IMR-90 (cell line): ENCODE measurements around the gene PSMA1. TPM values are rescaled to one million over a fixed set of nuclear protein-coding genes. Genes with fewer than 3 reads are reported as not detected.

ENCODE experiments used
- ATAC-seq: fragments of 200-7000 bp; cut with Tn5 transposase; 2 replicates; pipeline ENCODE4 v1.9.1; 2020; ENCODE audit warnings: low read depth, mild to moderate bottlenecking, moderate library complexity
- BruUV-seq: library from RNA; stranded (reverse); fragments of 400-500 nt; replicated peaks from 2 replicates; lab custom pipeline; 2021; lab: Mats Ljungman, UMichigan
- CTCF ChIA-PET: fragments of 300-600 bp; formaldehyde crosslinking; extraction: SDS; loops from one replicate; lab custom pipeline; 2021; ENCODE audit warnings: antibody characterized with exemption; lab: Yijun Ruan, JAX
- POLR2A ChIA-PET: fragments of 300-600 bp; sonication (Branson Sonifier 250); formaldehyde crosslinking; loops from one replicate; lab custom pipeline; 2022; ENCODE audit warnings: antibody characterized with exemption; ENCODE audit not compliant: unreplicated experiment; lab: Charles Lee
- DNase-seq: peaks from one replicate; pipeline ENCODE4 v3.0.0; 2013
- H2AFZ ChIP-seq: replicated peaks from 2 replicates; pipeline ENCODE3; 2013; ENCODE audit warnings: low read length, mild to moderate bottlenecking; ENCODE audit not compliant: poor library complexity
- H2AK5ac ChIP-seq: 2 replicates; pipeline ENCODE4 v1.6.1; 2013; ENCODE audit warnings: low read depth, low read length, inconsistent platforms
- H2AK9ac ChIP-seq: replicated peaks from 2 replicates; pipeline ENCODE3; 2013; ENCODE audit warnings: mild to moderate bottlenecking, low read depth, low read length, moderate library complexity; ENCODE audit not compliant: poor library complexity
- H2BK120ac ChIP-seq: 2 replicates; pipeline ENCODE4 v1.6.1; 2013; ENCODE audit warnings: low read depth, low read length, inconsistent platforms
- H2BK15ac ChIP-seq: 3 replicates; pipeline ENCODE4 v1.6.1; 2013; ENCODE audit warnings: low read depth, low read length, inconsistent platforms
- H2BK20ac ChIP-seq: 2 replicates; pipeline ENCODE4 v1.6.1; 2013; ENCODE audit warnings: low read depth, mild to moderate bottlenecking, inconsistent platforms, low read length, moderate library complexity
- H2BK5ac ChIP-seq: 2 replicates; pipeline ENCODE4 v1.6.1; 2013; ENCODE audit warnings: mild to moderate bottlenecking, low read depth, low read length, inconsistent platforms; ENCODE audit not compliant: poor library complexity, severe bottlenecking
- H3K14ac ChIP-seq: replicated peaks from 2 replicates; pipeline ENCODE4 v1.6.1; 2013; ENCODE audit warnings: low read depth, low read length, inconsistent platforms
- H3K18ac ChIP-seq: 2 replicates; pipeline ENCODE4 v1.6.1; 2013; ENCODE audit warnings: low read depth, low read length, control low read depth
- H3K23ac ChIP-seq: 2 replicates; pipeline ENCODE4 v1.6.1; 2013; ENCODE audit warnings: low read depth, low read length, inconsistent platforms
- H3K27ac ChIP-seq: 2 replicates; pipeline ENCODE4 v1.5.1; 2013; ENCODE audit warnings: mild to moderate bottlenecking, control low read depth, low read length; ENCODE audit not compliant: insufficient read depth
- H3K27me3 ChIP-seq: 2 replicates; pipeline ENCODE4 v1.6.1; 2013; ENCODE audit warnings: low read length; ENCODE audit not compliant: control insufficient read depth, insufficient read depth
- H3K36me3 ChIP-seq: 2 replicates; pipeline ENCODE4 v1.6.1; 2013; ENCODE audit warnings: low read length, mixed read lengths; ENCODE audit not compliant: control insufficient read depth, insufficient read depth
- H3K4ac ChIP-seq: 2 replicates; pipeline ENCODE4 v1.6.1; 2013; ENCODE audit warnings: low read depth, low read length, inconsistent platforms
- H3K4me1 ChIP-seq: 2 replicates; pipeline ENCODE4 v1.6.1; 2013; ENCODE audit warnings: low read length, mixed read lengths; ENCODE audit not compliant: control insufficient read depth, insufficient read depth
- H3K4me2 ChIP-seq: 2 replicates; pipeline ENCODE4 v1.6.1; 2013; ENCODE audit warnings: low read depth, mild to moderate bottlenecking, control low read depth, low read length, moderate library complexity
- H3K4me3 ChIP-seq: 2 replicates; pipeline ENCODE4 v1.5.1; 2013; ENCODE audit warnings: low read depth, mild to moderate bottlenecking, control low read depth, low read length, moderate library complexity; ENCODE audit not compliant: insufficient read depth
- H3K56ac ChIP-seq: 2 replicates; pipeline ENCODE4 v1.6.1; 2013; ENCODE audit warnings: low read length, inconsistent platforms; ENCODE audit not compliant: insufficient read depth; ENCODE audit errors: extremely low read depth
- H3K79me1 ChIP-seq, 2 experiments: 2 replicates each; pipeline ENCODE4 v1.6.1; 2013; ENCODE audit warnings: low read length in 2 of 2, inconsistent platforms in 1 of 2, low read depth in 1 of 2
- H3K9ac ChIP-seq: 2 replicates; pipeline ENCODE4 v1.6.1; 2013; ENCODE audit warnings: low read depth, low read length, control low read depth
- H3K9me1 ChIP-seq: 2 replicates; pipeline ENCODE4 v1.6.1; 2013; ENCODE audit warnings: low read length, inconsistent platforms; ENCODE audit not compliant: insufficient read depth
- H3K9me3 ChIP-seq: 2 replicates; pipeline ENCODE4 v1.6.1; 2013; ENCODE audit warnings: low read length; ENCODE audit not compliant: control insufficient read depth, insufficient read depth
- H4K20me1 ChIP-seq: 2 replicates; pipeline ENCODE4 v1.6.1; 2013; ENCODE audit warnings: low read length, inconsistent platforms; ENCODE audit not compliant: insufficient read depth
- H4K5ac ChIP-seq: 2 replicates; pipeline ENCODE4 v1.6.1; 2013; ENCODE audit warnings: mild to moderate bottlenecking, low read depth, low read length, control low read depth
- H4K8ac ChIP-seq, 2 experiments: 2 replicates each; pipeline ENCODE4 v1.6.1; 2013; ENCODE audit warnings: low read depth in 2 of 2, low read length in 2 of 2, control low read depth in 1 of 2, inconsistent platforms in 1 of 2
- H4K91ac ChIP-seq: 2 replicates; pipeline ENCODE4 v1.6.1; 2013; ENCODE audit warnings: low read depth, low read length, inconsistent platforms; ENCODE audit not compliant: insufficient read depth
- BHLHE40 ChIP-seq: fragments of 150-350 bp; IDR thresholded peaks from 2 replicates; pipeline ENCODE4 v1.6.1; 2016; ENCODE audit warnings: mild to moderate bottlenecking, low read depth, low read length
- CEBPB ChIP-seq: IDR thresholded peaks from 2 replicates; pipeline ENCODE4 v1.6.1; 2012; ENCODE audit warnings: low read depth, low read length, improper control_type of control experiment
- CHD1 ChIP-seq: IDR thresholded peaks from 2 replicates; pipeline ENCODE4 v1.6.1; 2012; ENCODE audit warnings: low read depth, low read length, improper control_type of control experiment
- CTCF ChIP-seq: conservative IDR thresholded peaks from 2 replicates; pipeline ENCODE4 v1.5.1; 2012; ENCODE audit warnings: mild to moderate bottlenecking, low read depth, low read length, improper control_type of control experiment
- FOS ChIP-seq: fragments of 150-350 bp; IDR thresholded peaks from 2 replicates; pipeline ENCODE4 v1.6.1; 2016; ENCODE audit warnings: low read depth, low read length
- MAFK ChIP-seq: IDR thresholded peaks from 2 replicates; pipeline ENCODE4 v1.6.1; 2012; ENCODE audit warnings: low read depth, low read length, improper control_type of control experiment
- MAZ ChIP-seq: IDR thresholded peaks from 2 replicates; pipeline ENCODE4 v1.6.1; 2012; ENCODE audit warnings: low read depth, mild to moderate bottlenecking, low read length, improper control_type of control experiment, moderate library complexity, borderline replicate concordance
- MXI1 ChIP-seq: IDR thresholded peaks from 2 replicates; pipeline ENCODE4 v1.6.1; 2012; ENCODE audit warnings: low read depth, mild to moderate bottlenecking, low read length, moderate library complexity, borderline replicate concordance
- NFE2L2 ChIP-seq: fragments of 150-350 bp; IDR thresholded peaks from 2 replicates; pipeline ENCODE4 v1.6.1; 2016; ENCODE audit warnings: low read depth, mild to moderate bottlenecking, low read length
- POLR2A ChIP-seq: IDR thresholded peaks from 2 replicates; pipeline ENCODE4 v1.6.1; 2012; ENCODE audit warnings: mild to moderate bottlenecking, low read depth, low read length
- RAD21 ChIP-seq: IDR thresholded peaks from 2 replicates; pipeline ENCODE4 v1.6.1; 2012; ENCODE audit warnings: low read length, improper control_type of control experiment
- RCOR1 ChIP-seq: IDR thresholded peaks from 2 replicates; pipeline ENCODE4 v1.6.1; 2012; ENCODE audit warnings: mild to moderate bottlenecking, low read length, improper control_type of control experiment; ENCODE audit not compliant: insufficient replicate concordance
- RFX5 ChIP-seq: IDR thresholded peaks from 2 replicates; pipeline ENCODE4 v1.8.0; 2012; ENCODE audit warnings: low read depth, mild to moderate bottlenecking, low read length, moderate library complexity
- SMC3 ChIP-seq: fragments of 150-350 bp; IDR thresholded peaks from 2 replicates; pipeline ENCODE4 v1.6.1; 2016; ENCODE audit warnings: low read depth, mild to moderate bottlenecking, antibody characterized with exemption, low read length, moderate library complexity
- WGBS, 2 experiments: methylation state at CpG; one replicate each; pipeline versions ENCODE4 v1.1.5 to v1.1.7; 2013; ENCODE audit warnings: missing lambda C conversion rate in 2 of 2; ENCODE audit not compliant: insufficient read length in 1 of 2; ENCODE audit errors: extremely low coverage in 2 of 2; 5-methylcytosine and 5-hydroxymethylcytosine counted together
- dilution Hi-C: fragments of 300-500 bp; cut with HindIII; formaldehyde crosslinking; loops from one replicate; pipeline ENCODE4 v1.14.3; 2018; ENCODE audit warnings: low sequenced_read_pairs; ENCODE audit not compliant: unreplicated experiment
- in situ Hi-C: fragments of 300-500 bp; cut with MboI; formaldehyde crosslinking; loops from 3 replicates; pipeline ENCODE4 v1.14.3; 2019; ENCODE audit warnings: low sequenced_read_pairs, inconsistent platforms, mixed read lengths
- intact Hi-C: fragments of 100-400 bp; cut with micrococcal nuclease; formaldehyde crosslinking; loops from 2 replicates; pipeline ENCODE4 v1.10.0; 2022
- polyA plus RNA-seq, 3 experiments: library from polyadenylated mRNA; depleted of rRNA; stranded (reverse); fragments of >200 nt; gene quantifications; 2 replicates each; pipeline ENCODE4 v1.2.3, GENCODE V29; 2012; ENCODE audit warnings: low replicate concordance in 1 of 3
- total RNA-seq: library from RNA; depleted of rRNA; stranded (reverse); fragments of >200 nt; gene quantifications from 2 replicates; pipeline ENCODE4 v1.2.3, GENCODE V29; 2012
- TF ChIP-seq, protein P1 (sequence below): fragments of 150-350 bp; IDR thresholded peaks from 2 replicates; pipeline ENCODE4 v1.6.1; 2016; ENCODE audit warnings: low read depth, mild to moderate bottlenecking, low read length, moderate library complexity, borderline replicate concordance
- TF ChIP-seq, protein P2 (sequence below): fragments of 150-350 bp; IDR thresholded peaks from 2 replicates; pipeline ENCODE4 v1.6.1; 2017; ENCODE audit warnings: mild to moderate bottlenecking, antibody characterized with exemption, low read length, low read depth

PSMA1 gene
- total and polyA plus RNA-seq, 2 of the 4 experiments (the other 2 are of a cell fraction), result 179 to 194 TPM

DNA sequence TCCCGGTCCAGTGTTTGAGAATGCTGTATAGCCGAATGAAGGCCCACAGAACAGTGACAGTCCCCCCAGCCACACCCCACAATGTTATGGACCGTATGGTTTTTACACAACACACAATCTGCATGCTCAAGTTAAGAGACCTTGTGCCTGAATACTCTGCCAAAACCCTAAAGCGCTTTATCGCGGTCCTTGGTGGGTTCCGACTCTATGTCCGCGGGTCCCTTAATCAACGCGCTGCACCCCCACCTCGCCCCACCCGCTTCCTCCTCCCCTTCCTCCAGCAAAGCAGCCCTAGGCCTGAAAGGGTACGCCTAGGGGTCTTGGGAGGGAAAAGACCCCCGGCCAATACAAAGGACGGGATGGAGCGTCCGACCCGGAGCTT is 21.0 kb downstream of the PSMA1 start:
- BruUV-seq, result no TSS peak

More for the DNA sequence above, 21.0 kb downstream of the PSMA1 start:
- Histone ChIP-seq H2BK20ac (no peak overlapping the region), H3K18ac (no peak overlapping the region; the same call in 1 of the 2 replicates), H4K5ac (peak overlapping the region; percentile 25; the same call in 1 of the 2 replicates), H3K9ac (peak overlapping the region; percentile 99), H3K79me1 (peaks cover 0 to 7% of the 10 kb centered on the region in 2 experiments; a peak in 3 of 4 replicates), H4K91ac (peak overlapping the region; percentile 58), H4K20me1 (peaks cover 9% of the 10 kb centered on the region; the same call in 1 of the 2 replicates), H2AK5ac (peak overlapping the region; percentile 88), H3K23ac (peak overlapping the region; percentile 96), H3K4me1 (no peaks in the 10 kb centered on the region), H2BK15ac (no peak overlapping the region), H2BK5ac (peak overlapping the region; percentile 70), H3K27ac (peak overlapping the region; percentile 96), H3K56ac (peak overlapping the region; percentile 92), H2AFZ (peak overlapping the region; percentile 58), H3K4me2 (peak overlapping the region; percentile 82), H3K9me1 (no peaks in the 10 kb centered on the region), H3K4me3 (peak overlapping the region; percentile 91), H3K36me3 (peaks cover 12% of the 10 kb centered on the region), H2BK120ac (no peak overlapping the region), H3K27me3 (no peaks in the 10 kb centered on the region), H2AK9ac (peak overlapping the region; percentile 97), H3K9me3 (no peaks in the 10 kb centered on the region), H3K14ac (peak overlapping the region; percentile 95), H3K4ac (peak overlapping the region; percentile 97), H4K8ac (peak overlapping the region; percentile 81 to 91)
- CTCF ChIA-PET, result no interaction called here
- POLR2A ChIA-PET, result no interaction called here
- DNase-seq (peak; percentile 10), ATAC-seq (peak; percentile 41)
- 0% methylated on average over 3 of the region's 19 CpGs; no CpG with 5 or more reads in 1 of the 2 experiments for WGBS, 2 experiments
- intact Hi-C loops (loop anchor here (5.0 kb wide), 1 partner anchor 37 kb away; no protein-coding TSS in a partner anchor), dilution Hi-C loops (no loop called here), in situ Hi-C loops (no loop called here)
- TF ChIP-seq CHD1 (no peak), FOS (no peak), CEBPB (no peak), BHLHE40 (no peak), MAFK (no peak), NFE2L2 (no peak), MAZ (no peak), RCOR1 (no peak), POLR2A (no peak), RAD21 (no peak), MXI1 (no peak), SMC3 (no peak), CTCF (no peak), RFX5 (no peak)
- TF ChIP-seq, protein P1, sequence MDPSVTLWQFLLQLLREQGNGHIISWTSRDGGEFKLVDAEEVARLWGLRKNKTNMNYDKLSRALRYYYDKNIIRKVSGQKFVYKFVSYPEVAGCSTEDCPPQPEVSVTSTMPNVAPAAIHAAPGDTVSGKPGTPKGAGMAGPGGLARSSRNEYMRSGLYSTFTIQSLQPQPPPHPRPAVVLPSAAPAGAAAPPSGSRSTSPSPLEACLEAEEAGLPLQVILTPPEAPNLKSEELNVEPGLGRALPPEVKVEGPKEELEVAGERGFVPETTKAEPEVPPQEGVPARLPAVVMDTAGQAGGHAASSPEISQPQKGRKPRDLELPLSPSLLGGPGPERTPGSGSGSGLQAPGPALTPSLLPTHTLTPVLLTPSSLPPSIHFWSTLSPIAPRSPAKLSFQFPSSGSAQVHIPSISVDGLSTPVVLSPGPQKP, result no peak
- TF ChIP-seq, protein P2, sequence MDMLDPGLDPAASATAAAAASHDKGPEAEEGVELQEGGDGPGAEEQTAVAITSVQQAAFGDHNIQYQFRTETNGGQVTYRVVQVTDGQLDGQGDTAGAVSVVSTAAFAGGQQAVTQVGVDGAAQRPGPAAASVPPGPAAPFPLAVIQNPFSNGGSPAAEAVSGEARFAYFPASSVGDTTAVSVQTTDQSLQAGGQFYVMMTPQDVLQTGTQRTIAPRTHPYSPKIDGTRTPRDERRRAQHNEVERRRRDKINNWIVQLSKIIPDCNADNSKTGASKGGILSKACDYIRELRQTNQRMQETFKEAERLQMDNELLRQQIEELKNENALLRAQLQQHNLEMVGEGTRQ, result no peak
